Measurements from ENCODE around the gene MROH8.

DNA sequence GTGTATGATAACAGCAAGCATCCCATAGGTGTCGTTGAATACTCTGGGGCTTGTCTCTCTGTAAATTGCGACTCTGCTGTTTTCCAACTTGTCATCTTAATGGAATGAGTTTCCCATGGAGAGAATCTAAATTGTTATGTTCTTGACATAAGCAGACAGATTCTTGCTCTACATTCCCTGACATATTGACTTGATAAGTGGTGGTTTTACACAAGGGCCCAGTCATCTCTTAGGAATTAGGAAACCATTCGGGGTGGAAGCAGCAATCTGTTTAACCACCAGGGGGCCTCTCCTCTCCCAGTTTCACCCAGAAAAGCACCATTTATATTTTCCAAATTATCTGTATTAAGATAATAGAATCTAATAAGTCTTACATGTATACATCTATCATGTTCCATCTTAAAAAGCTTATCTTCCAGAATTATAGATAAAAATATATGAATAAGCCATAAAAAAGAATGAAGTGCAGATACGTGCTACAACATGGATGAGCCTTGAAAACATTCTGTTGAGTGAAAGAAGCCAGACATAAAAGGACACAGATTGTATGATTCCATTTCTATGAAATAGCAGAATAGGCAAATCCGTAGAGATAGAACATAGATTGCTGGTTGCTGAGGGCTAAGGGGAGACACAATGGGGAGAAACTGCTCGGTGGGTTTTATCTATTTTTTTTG is 23.1 kb upstream of the MROH8 start:
- TF ChIP-seq USF1 (CRISPR knock-in tag; IDR thresholded peaks at IDR 0.05) (no peak), RELA (CRISPR knock-in tag; IDR thresholded peaks at IDR 0.05; ENCODE audit: borderline replicate concordance) (no peak), NFYB (CRISPR knock-in tag; conservative IDR thresholded peaks at IDR 0.05; ENCODE audit: low read depth) (no peak), ZNF263 (CRISPR knock-in tag; IDR thresholded peaks at IDR 0.05; ENCODE audit: low read depth) (no peak), CTCF (IDR thresholded peaks at IDR 0.05) (peak; percentile 50), FOXJ3 (CRISPR knock-in tag; IDR thresholded peaks at IDR 0.05; ENCODE audit: borderline replicate concordance) (no peak), AR (CRISPR knock-in tag; IDR thresholded peaks at IDR 0.05) (no peak), SP1 (CRISPR knock-in tag; conservative IDR thresholded peaks at IDR 0.05) (no peak), NR2C2 (CRISPR knock-in tag; IDR thresholded peaks at IDR 0.05) (no peak)
- TF ChIP-seq, protein P1, sequence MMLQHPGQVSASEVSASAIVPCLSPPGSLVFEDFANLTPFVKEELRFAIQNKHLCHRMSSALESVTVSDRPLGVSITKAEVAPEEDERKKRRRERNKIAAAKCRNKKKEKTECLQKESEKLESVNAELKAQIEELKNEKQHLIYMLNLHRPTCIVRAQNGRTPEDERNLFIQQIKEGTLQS (CRISPR knock-in tag; conservative IDR thresholded peaks at IDR 0.05) = no peak
- TF ChIP-seq, protein P2, sequence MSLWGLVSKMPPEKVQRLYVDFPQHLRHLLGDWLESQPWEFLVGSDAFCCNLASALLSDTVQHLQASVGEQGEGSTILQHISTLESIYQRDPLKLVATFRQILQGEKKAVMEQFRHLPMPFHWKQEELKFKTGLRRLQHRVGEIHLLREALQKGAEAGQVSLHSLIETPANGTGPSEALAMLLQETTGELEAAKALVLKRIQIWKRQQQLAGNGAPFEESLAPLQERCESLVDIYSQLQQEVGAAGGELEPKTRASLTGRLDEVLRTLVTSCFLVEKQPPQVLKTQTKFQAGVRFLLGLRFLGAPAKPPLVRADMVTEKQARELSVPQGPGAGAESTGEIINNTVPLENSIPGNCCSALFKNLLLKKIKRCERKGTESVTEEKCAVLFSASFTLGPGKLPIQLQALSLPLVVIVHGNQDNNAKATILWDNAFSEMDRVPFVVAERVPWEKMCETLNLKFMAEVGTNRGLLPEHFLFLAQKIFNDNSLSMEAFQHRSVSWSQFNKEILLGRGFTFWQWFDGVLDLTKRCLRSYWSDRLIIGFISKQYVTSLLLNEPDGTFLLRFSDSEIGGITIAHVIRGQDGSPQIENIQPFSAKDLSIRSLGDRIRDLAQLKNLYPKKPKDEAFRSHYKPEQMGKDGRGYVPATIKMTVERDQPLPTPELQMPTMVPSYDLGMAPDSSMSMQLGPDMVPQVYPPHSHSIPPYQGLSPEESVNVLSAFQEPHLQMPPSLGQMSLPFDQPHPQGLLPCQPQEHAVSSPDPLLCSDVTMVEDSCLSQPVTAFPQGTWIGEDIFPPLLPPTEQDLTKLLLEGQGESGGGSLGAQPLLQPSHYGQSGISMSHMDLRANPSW (CRISPR knock-in tag; conservative IDR thresholded peaks at IDR 0.05; ENCODE audit: low read depth) = no peak
